Caco-2 (cell line): ENCODE results near the gene ZNF774. TPM values are rescaled to one million over a fixed set of nuclear protein-coding genes. Genes with fewer than 3 reads are reported as not detected.

Experiments used
- BruUV-seq: library from RNA; stranded (reverse); fragments of 400-500 nt; replicated peaks from 2 replicates; lab custom pipeline; 2021; lab: Mats Ljungman, UMichigan
- CTCF ChIA-PET: fragments of 300-600 bp; sonication (Branson Sonifier 250); formaldehyde crosslinking; loops from one replicate; lab custom pipeline; 2022; ENCODE audit warnings: antibody characterized with exemption; lab: Charles Lee
- POLR2A ChIA-PET: fragments of 300-600 bp; sonication (Branson Sonifier 250); formaldehyde crosslinking; loops from one replicate; lab custom pipeline; 2022; ENCODE audit warnings: antibody characterized with exemption; lab: Charles Lee
- DNase-seq, 2 experiments: peaks; one replicate each; pipeline versions ENCODE4 v3.0.0 to v3.0.0-alpha.2; 2020 to 2022
- H3K27me3 ChIP-seq: replicated peaks from 2 replicates; pipeline ENCODE4 v1.6.0; 2011; ENCODE audit warnings: low read length; ENCODE audit not compliant: control insufficient read depth, insufficient read depth
- H3K36me3 ChIP-seq: 2 replicates; pipeline ENCODE4 v1.5.1; 2011; ENCODE audit warnings: low read length; ENCODE audit not compliant: control insufficient read depth, insufficient read depth
- H3K4me1 ChIP-seq: fragments of 250-450 bp; sonication (Bioruptor Pico); 2 replicates; pipeline ENCODE4 v1.5.1; 2020; ENCODE audit warnings: mild to moderate bottlenecking
- H3K4me3 ChIP-seq: 2 replicates; pipeline ENCODE4 v1.5.1; 2011; ENCODE audit warnings: low read depth, mild to moderate bottlenecking, control low read depth, low read length
- H3K9me3 ChIP-seq: fragments of 250-450 bp; sonication (Bioruptor Pico); 2 replicates; pipeline ENCODE4 v1.5.1; 2020; ENCODE audit warnings: mild to moderate bottlenecking, moderate library complexity
- H3K27ac Mint-ChIP-seq: one replicate; pipeline ENCODE4 v1.8.0; 2022; ENCODE audit warnings: mixed read lengths; ENCODE audit not compliant: unreplicated experiment
- H3K27me3 Mint-ChIP-seq: one replicate; pipeline ENCODE4 v1.8.0; 2022; ENCODE audit warnings: mixed read lengths; ENCODE audit not compliant: insufficient read depth, unreplicated experiment
- H3K36me3 Mint-ChIP-seq: one replicate; pipeline ENCODE4 v1.8.0; 2022; ENCODE audit warnings: mild to moderate bottlenecking, mixed read lengths; ENCODE audit not compliant: insufficient read depth, unreplicated experiment
- H3K4me1 Mint-ChIP-seq: one replicate; pipeline ENCODE4 v1.8.0; 2022; ENCODE audit warnings: low read depth, mixed read lengths; ENCODE audit not compliant: unreplicated experiment
- H3K4me3 Mint-ChIP-seq: one replicate; pipeline ENCODE4 v1.8.0; 2022; ENCODE audit warnings: mild to moderate bottlenecking, moderate library complexity, mixed read lengths; ENCODE audit not compliant: unreplicated experiment
- H3K9me3 Mint-ChIP-seq: one replicate; pipeline ENCODE4 v1.8.0; 2022; ENCODE audit warnings: mixed read lengths; ENCODE audit not compliant: unreplicated experiment
- intact Hi-C: fragments of 100-400 bp; cut with micrococcal nuclease; formaldehyde crosslinking; loops from one replicate; pipeline ENCODE4 v1.10.0; 2022; ENCODE audit not compliant: unreplicated experiment
- total RNA-seq: library from RNA; stranded (reverse); gene quantifications from 2 replicates; pipeline ENCODE4 v1.2.3, GENCODE V29; 2022
- TF ChIP-seq, protein P1 (sequence below), 2 experiments: fragments of 200-600 bp in 1 of 2; IDR thresholded peaks; 1 replicate in 1 of 2; 2 replicates in 1 of 2; pipeline versions ENCODE4 v1.5.1 to v1.8.0; 2011 to 2022; ENCODE audit warnings: antibody characterized with exemption in 1 of 2, control low read depth in 1 of 2, inconsistent platforms in 1 of 2, low read depth in 1 of 2, low read length in 1 of 2, mild to moderate bottlenecking in 1 of 2, moderate library complexity in 1 of 2; ENCODE audit not compliant: insufficient read depth in 1 of 2, severe bottlenecking in 1 of 2, unreplicated experiment in 1 of 2

The ZNF774 gene
- total RNA-seq, 1 experiment from 2014 or later, result 11.9 TPM

- intact Hi-C loops, result no loop called here
- H3K27me3 ChIP-seq, result no peaks in the 10 kb centered on the region
- ChIA-PET POLR2A (interaction anchor here (1.0 kb wide), 1 partner anchor 24 kb away, joined by 3 read pairs; the partner anchor contains the start of gene IQGAP1), CTCF (interaction anchor here (0.9 to 1.0 kb wide), 2 partner anchors 19 to 23 kb away, joined by 3 read pairs; no protein-coding TSS in a partner anchor)
- H3K4me3 ChIP-seq, result no peak overlapping the region
- no peaks in the 10 kb centered on the region; the same call in 1 of the 2 replicates for H3K36me3 ChIP-seq
- no peaks in the 10 kb centered on the region for H3K9me3 ChIP-seq
- H3K27me3 Mint-ChIP-seq, result no peaks in the 10 kb centered on the region
- no peak for DNase-seq
- TF ChIP-seq, protein P1, sequence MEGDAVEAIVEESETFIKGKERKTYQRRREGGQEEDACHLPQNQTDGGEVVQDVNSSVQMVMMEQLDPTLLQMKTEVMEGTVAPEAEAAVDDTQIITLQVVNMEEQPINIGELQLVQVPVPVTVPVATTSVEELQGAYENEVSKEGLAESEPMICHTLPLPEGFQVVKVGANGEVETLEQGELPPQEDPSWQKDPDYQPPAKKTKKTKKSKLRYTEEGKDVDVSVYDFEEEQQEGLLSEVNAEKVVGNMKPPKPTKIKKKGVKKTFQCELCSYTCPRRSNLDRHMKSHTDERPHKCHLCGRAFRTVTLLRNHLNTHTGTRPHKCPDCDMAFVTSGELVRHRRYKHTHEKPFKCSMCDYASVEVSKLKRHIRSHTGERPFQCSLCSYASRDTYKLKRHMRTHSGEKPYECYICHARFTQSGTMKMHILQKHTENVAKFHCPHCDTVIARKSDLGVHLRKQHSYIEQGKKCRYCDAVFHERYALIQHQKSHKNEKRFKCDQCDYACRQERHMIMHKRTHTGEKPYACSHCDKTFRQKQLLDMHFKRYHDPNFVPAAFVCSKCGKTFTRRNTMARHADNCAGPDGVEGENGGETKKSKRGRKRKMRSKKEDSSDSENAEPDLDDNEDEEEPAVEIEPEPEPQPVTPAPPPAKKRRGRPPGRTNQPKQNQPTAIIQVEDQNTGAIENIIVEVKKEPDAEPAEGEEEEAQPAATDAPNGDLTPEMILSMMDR (IDR thresholded peaks at IDR 0.05; ENCODE audit: insufficient read depth in 1 of 2, low read depth in 1 of 2, low read length in 1 of 2, severe bottlenecking in 1 of 2, unreplicated experiment in 1 of 2), result no peak
- peak overlapping the region; percentile 33 for H3K27ac Mint-ChIP-seq
- H3K4me1 Mint-ChIP-seq, result peaks cover 27% of the 10 kb centered on the region
- BruUV-seq, result no TSS peak
- peaks cover 26% of the 10 kb centered on the region for H3K36me3 Mint-ChIP-seq
- no peak overlapping the region for H3K4me3 Mint-ChIP-seq
- peaks cover 22% of the 10 kb centered on the region for H3K4me1 ChIP-seq
- H3K9me3 Mint-ChIP-seq, result no peaks in the 10 kb centered on the region
Observed at GRCh38 chr15:90364251-90364650, 12.2 kb downstream of the ZNF774 start.

DNA sequence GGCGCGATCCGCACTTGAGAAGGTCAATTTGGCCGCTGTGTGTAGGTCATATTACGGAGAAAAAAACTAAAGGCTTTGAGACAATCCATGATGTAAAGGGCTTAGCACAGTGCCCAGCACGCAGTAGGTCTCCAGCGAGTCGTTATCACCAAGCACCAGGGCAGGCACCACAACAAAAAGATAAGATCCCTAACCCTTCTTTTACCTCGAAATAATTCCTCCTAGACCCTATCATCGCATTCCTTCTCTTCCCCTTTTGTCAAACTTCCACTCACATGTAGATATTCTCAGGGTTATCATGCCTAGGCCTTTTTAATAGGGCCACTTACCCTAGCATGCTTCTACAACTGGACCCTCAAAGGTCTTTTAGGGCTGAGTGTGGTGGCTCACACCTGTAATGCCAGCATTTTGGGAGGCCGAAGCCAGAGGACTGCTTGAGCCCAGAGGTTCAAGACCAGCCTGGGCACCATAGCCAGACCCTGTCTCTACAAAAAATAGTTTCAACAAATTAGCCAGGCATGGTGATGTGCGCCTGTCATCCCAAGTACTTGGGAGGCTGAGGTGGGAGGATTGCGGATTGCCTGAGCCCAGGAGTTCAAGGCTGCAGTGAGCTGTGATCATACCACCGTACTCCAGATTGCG, 13.5 kb downstream of the ZNF774 start:
- no peak overlapping the region for H3K27ac Mint-ChIP-seq
- H3K36me3 ChIP-seq, result no peaks in the 10 kb centered on the region; the same call in 1 of the 2 replicates
- TF ChIP-seq, protein P1 (IDR thresholded peaks at IDR 0.05; ENCODE audit: insufficient read depth in 1 of 2, low read depth in 1 of 2, low read length in 1 of 2, severe bottlenecking in 1 of 2, unreplicated experiment in 1 of 2), result no peak
- H3K4me3 ChIP-seq, result no peak overlapping the region
- no peak overlapping the region for H3K4me3 Mint-ChIP-seq
- intact Hi-C loops, result no loop called here
- H3K9me3 Mint-ChIP-seq, result no peaks in the 10 kb centered on the region
- H3K27me3 Mint-ChIP-seq, result no peaks in the 10 kb centered on the region
- BruUV-seq, result no TSS peak
- ChIA-PET CTCF (no interaction called here), POLR2A (no interaction called here)
- no peaks in the 10 kb centered on the region for H3K27me3 ChIP-seq
- H3K9me3 ChIP-seq, result no peaks in the 10 kb centered on the region
- peaks cover 13% of the 10 kb centered on the region for H3K36me3 Mint-ChIP-seq
- H3K4me1 Mint-ChIP-seq, result peaks cover 27% of the 10 kb centered on the region
- H3K4me1 ChIP-seq, result peaks cover 20% of the 10 kb centered on the region
- no peak for DNase-seq

- H3K4me1 Mint-ChIP-seq, result peaks cover 34% of the 10 kb centered on the region
- H3K4me1 ChIP-seq, result peaks cover 13% of the 10 kb centered on the region
- POLR2A ChIA-PET, result interaction anchor here (0.5 to 2.1 kb wide), 3 partner anchors 20 to 145 kb away, joined by 3 to 17 read pairs (median 3); partner anchors contain the start of gene IQGAP1
- no peaks in the 10 kb centered on the region for H3K27me3 Mint-ChIP-seq
- H3K27ac Mint-ChIP-seq, result peak overlapping the region; percentile 74
- H3K36me3 ChIP-seq, result no peaks in the 10 kb centered on the region
- H3K9me3 ChIP-seq, result no peaks in the 10 kb centered on the region
- CTCF ChIA-PET, result interaction anchor here (1.4 to 1.8 kb wide), 5 partner anchors 9 to 74 kb away, joined by 3 to 8 read pairs (median 4); partner anchors contain the start of gene IQGAP1
- intact Hi-C loops, result no loop called here
- no peaks in the 10 kb centered on the region for H3K9me3 Mint-ChIP-seq
- no peaks in the 10 kb centered on the region for H3K27me3 ChIP-seq
- DNase-seq, result peak in 1 of 2 experiments; percentile 19
- H3K36me3 Mint-ChIP-seq, result peaks cover 6% of the 10 kb centered on the region
- no peak overlapping the region for H3K4me3 ChIP-seq
- H3K4me3 Mint-ChIP-seq, result peak overlapping the region; percentile 11
- no TSS peak for BruUV-seq
- TF ChIP-seq, protein P1 (IDR thresholded peaks at IDR 0.05; ENCODE audit: insufficient read depth in 1 of 2, low read depth in 1 of 2, low read length in 1 of 2, severe bottlenecking in 1 of 2, unreplicated experiment in 1 of 2), result no peak
Observed at GRCh38 chr15:90367576-90367975, 15.5 kb downstream of the ZNF774 start.
